GM23338 (cell line): ENCODE measurements around the gene MTCL3.

Experiments
- CTCF ChIP-seq, 2 experiments: fragments of 200-600 bp in 1 of 2; sonication (generic) in 1 of 2; conservative IDR thresholded peaks; 2 replicates each; pipeline versions ENCODE4 v1.5.1 to v1.6.1; 2016 to 2017; ENCODE audit warnings: antibody characterized with exemption in 2 of 2, low read depth in 2 of 2, mild to moderate bottlenecking in 2 of 2, moderate library complexity in 1 of 2
- ETS1 ChIP-seq: IDR thresholded peaks from 2 replicates; pipeline ENCODE4 v1.6.1; 2016; ENCODE audit warnings: antibody characterized with exemption
- EZH2 ChIP-seq: fragments of 200-600 bp; sonication (generic); IDR thresholded peaks from one replicate; pipeline ENCODE4 v1.8.0; 2017; ENCODE audit warnings: antibody characterized with exemption, mild to moderate bottlenecking, low read depth; ENCODE audit not compliant: unreplicated experiment
- POLR2AphosphoS5 ChIP-seq: IDR thresholded peaks from 2 replicates; pipeline ENCODE4 v1.6.1; 2016; ENCODE audit warnings: antibody characterized with exemption, low read depth
- ZNF114 ChIP-seq: fragments of 250-450 bp; sonication (Bioruptor Pico); IDR thresholded peaks from 2 replicates; pipeline ENCODE4 v1.5.0; 2020; ENCODE audit warnings: mild to moderate bottlenecking, moderate library complexity

GRCh38 chr6:127481628-127482027 is 37.5 kb downstream of the MTCL3 start:
- no peak for TF ChIP-seq CTCF (conservative IDR thresholded peaks at IDR 0.05; ENCODE audit: low read depth in 2 of 2)
- TF ChIP-seq ZNF114 (CRISPR knock-in tag), result no peak
- TF ChIP-seq EZH2, result no peak
- no peak for TF ChIP-seq POLR2AphosphoS5
- no peak for TF ChIP-seq ETS1
